ENCODE measurements around the gene NPFFR1.
A peak's percentile ranks its signal among the peaks of the same experiment; 100 is the strongest.
"Not testable (repeated sequence)": the region's sequence is repeated elsewhere in the genome, so short reads cannot be mapped to it uniquely, and the experiment has no call there.

The NPFFR1 gene

GRCh38 chr10:70255329-70256299, 28.2 kb downstream of the NPFFR1 start:
- DNase-seq, result no peak

GRCh38 chr10:70254778-70255328, 29.0 kb downstream of the NPFFR1 start:
- DNase-seq, result no peak

GRCh38 chr10:70253878-70254765, 29.7 kb downstream of the NPFFR1 start:
- no peak for DNase-seq

DNA sequence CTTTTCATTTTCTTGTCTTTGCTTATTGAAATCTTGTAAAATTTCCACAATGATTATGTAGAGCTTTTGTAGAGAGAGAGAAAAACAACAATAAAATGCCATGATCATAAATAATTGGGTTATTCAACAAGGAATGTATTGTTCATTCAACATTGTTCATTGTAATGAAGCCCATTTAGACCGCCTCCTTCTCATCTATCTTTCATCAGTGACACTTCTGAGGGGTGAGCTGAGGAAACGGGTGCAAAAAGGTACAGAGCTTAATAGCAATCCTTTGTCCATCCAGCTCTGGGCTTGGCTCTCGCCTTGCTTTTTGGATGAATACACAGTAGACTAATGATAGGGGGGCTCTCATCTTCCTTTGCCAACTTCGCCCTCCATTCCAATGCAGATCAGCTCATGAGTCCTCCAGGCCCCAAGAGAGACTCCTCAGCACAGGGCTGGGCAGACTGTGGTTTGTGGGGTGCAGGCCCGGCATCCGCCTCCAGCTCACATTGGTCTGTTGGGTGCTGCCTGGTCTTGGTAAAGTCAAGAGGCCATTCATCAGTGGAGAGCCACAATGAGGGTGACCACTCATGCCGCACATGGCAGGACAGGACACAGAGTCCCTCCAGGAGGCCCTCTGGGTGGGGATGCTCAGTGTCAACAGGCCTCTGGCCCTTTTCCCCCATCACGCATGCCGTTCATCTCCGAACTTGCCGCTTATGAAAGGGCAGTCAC, 32.7 kb downstream of the NPFFR1 start:
- no peak for DNase-seq

DNA sequence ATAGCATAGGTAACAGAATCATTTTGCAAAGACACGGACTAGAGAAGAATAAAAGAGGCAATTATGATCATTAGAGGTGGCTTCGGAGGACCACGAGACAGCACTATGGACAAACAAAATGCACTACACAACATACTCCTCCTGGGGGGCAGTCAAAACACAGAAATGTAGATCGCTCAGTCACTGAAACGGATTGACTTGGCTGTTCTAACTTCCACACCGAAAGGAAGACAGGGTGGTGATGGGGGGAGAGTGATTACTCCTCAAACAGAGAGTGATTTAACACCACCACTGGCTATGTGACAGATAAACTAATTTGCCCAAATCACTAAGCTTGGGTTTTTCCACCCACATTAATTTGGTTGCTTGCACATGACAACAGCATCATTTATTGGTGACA, 36.4 kb downstream of the NPFFR1 start:
- DNase-seq, result no peak

- no peak for DNase-seq
These were observed 42.7 kb downstream of the NPFFR1 start for GRCh38 chr10:70241081-70241480.

DNA sequence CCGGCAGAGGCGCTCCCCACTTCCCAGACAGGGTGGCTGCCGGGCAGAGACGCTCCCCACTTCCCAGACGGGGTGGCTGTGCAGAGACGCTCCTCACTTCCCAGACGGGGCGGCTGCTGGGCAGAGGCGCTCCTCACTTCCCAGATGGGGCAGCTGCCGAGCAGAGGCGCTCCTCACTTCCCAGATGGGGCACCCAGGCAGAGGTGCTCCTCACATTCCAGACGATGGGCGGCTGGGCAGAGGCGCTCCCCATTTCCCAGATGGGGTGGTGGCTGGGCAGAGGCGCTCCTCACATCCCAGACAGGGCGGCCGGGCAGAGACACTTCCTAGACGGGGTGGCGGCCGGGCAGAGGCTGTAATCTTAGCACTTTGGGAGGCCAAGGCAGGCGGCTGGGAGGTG, 43.8 kb downstream of the NPFFR1 start:
- DNase-seq, result not testable (repeated sequence)

DNA sequence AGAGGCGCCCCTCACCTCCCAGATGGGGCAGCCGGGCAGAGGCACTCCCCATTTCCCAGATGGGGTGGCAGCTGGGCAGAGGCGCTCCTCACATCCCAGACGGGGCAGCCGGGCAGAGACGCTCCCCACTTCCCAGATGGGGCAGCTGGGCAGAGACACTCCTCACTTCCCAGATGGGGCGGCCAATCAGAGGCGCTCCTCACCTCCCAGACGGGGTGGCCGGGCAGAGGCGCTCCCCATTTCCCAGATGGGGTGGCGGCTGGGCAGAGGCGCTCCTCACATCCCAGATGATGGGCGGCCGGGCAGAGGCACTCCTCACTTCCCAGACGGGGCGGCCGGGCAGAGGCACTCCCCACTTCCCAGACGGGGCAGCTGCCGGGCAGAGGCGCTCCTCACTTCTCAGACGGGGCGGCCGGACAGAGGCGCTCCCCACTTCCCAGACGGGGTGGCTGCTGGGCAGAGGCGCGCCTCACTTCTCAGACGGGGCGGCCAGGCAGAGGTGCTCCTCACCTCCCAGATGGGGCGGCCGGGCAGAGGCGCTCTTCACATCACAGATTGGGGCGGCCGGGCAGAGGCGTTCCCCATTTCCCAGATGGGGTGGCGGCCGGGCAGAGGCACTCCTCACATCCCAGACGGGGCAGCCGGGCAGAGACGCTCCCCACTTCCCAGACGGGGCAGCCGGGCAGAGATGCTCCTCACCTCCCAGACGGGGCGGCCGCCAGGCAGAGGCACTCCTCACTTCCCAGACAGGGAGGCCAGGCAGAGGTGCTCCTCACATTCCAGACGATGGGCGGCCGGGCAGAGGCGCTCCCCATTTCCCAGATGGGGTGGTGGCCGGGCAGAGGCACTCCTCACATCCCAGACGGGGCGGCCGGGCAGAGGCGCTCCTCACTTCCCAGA, 44.5 kb downstream of the NPFFR1 start:
- DNase-seq, result not testable (repeated sequence)

- not testable (repeated sequence) for DNase-seq
These were observed 45.8 kb downstream of the NPFFR1 start for GRCh38 chr10:70237958-70238536.

DNA sequence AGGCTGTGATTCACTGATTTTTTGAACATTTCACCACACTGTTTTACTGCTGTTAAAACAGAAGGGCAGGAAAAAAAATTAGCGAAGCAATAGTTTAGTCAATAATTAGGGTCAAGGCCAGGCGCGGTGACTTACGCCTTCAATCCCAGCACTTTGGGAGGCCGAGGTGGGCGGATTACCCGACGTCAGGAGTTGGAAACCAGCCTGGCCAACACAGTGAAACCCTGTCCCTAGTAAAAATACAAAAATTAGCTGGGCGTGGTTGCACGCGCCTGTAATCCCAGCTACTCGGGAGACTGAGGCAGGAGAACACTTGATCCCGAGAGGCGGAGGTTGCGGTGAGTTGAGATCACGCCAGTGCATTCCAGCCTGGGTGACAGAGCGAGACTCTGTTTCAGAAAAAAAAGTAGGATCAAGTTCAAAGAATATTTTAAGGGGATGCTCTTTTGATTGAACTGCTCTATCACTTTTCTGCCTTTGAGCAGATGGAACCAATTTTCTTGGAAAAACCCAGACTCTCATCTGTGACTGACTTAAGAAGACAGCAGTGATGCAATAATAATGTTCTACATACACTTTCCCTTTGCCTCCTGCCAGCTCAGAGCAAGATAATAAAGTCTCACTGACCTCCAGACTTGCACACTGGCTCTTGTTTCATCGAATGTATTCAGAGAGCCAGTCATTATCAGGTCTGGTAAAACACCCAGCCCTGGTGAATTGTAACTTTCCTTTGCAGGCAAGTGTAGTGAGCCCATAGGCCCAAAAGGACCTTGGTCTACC, 48.9 kb downstream of the NPFFR1 start:
- DNase-seq, result no peak

DNA sequence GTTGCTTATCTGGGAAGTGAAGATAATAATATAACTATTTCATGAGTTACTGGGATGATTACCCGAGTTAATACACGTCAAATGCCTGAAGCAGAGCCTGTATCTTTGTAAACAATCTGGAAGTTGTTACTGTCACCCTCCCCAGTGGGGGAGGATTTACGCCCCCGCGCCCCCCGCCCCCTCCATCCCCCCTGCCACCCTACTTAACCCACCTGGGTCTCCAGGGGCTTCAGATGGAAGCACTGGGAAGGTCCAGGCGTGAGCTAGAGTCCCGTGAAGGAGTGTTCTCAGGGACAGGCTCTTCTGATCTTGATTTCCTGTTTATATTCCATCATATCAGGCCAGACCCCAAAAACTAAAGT, 49.9 kb downstream of the NPFFR1 start:
- DNase-seq, result no peak

GRCh38 chr10:70233109-70233938, 50.5 kb downstream of the NPFFR1 start, which contains the start of gene PPA1:
Gene PPA1, minus strand, starts transcription at chr10:70233429. Its CDS starts 102 bp downstream, at chr10:70233327.
- peak; percentile 70 to 87 for DNase-seq

GRCh38 chr10:70232859-70233108, 51.0 kb downstream of the NPFFR1 start:
- DNase-seq, result no peak

DNA sequence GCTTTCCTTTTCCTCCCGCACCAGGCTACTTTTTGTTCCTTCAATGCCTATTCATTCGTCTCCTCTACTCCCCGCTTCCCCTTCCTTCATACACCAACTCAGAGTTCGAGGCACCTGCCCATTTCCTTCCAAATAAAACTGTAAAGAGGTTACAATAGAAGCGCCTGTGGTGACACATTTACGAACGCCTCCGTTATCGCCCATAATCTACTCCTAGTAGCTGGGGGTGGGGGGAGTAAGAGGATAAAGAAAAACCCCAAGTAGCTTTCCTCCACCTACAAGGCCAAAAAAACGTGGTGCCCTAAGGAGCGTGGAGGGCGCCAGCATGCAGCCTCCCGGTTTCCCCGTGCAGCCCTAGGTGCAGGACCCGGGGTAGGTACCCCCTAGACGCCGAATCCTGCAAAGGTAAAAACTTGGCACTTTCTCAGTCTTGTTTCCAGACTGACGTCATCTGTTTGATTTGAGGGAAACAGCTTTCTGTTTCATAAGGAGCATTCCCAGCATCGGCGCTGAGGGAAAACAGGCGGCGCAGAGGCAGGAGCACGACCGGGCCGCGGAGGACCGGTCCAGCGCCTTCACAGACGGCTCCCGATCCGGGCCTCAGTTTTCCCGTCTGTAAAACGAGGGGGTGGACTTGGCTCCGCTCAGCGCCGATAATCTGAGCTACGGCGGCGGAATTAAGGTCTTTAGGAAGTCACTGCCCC, 51.5 kb downstream of the NPFFR1 start:
- DNase-seq, result peak in 1 of 2 experiments; percentile 14

GRCh38 chr10:70228491-70228890, 55.3 kb downstream of the NPFFR1 start:
- DNase-seq, result no peak

GRCh38 chr10:70227548-70228320, 56.1 kb downstream of the NPFFR1 start:
- DNase-seq, result no peak

DNA sequence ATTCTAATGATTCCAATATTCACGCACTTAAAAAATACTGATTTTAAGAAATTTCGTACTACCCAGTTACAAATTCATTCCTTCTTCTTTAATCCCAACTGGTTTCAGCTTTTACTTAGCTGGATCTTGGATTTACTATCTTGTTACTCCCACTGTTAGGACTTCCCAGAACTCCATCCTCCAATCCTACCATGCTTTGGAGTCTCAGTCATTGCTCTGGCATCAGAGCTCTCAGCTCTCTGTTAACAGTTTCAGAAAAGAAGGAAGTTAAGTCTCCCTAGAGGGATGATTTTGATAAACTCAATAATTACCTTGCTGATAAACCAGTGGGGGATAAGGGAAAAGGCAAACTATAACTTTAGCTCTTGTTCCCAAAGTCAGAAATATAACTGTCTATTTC, 60.1 kb downstream of the NPFFR1 start:
- no peak for DNase-seq

DNA sequence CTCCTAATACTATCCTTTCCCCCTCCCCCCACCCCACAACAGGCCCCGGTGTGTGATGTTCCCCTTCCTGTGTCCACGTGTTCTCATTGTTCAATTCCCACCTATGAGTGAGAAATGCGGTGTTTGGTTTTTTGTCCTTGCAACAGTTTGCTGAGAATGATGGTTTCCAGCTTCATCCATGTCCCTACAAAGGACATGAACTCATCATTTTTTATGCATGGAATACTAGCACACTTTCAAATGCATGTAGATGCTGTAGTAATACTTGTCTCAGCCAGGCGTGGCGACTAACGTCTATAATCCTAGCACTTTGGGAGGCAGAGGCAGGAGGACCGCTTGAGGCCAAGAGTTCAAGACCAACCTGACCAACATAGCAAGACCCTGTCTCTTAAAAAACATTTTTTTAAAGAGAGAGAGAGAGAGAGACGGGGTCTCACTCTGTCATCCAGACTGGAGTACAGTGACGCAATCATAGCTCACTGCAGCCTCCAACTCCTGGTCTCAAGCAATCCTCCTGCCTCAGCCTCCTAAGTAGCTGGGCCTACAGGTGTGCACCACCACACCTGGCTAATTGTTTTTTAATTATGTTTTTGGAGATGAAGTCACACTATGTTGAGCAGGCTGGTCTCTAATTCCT, 60.9 kb downstream of the NPFFR1 start:
- not testable (repeated sequence) for DNase-seq

Measured in NCI-H524 (cell line).